ENCODE data around the gene BORA.
"Not testable (repeated sequence)": the region's sequence is repeated elsewhere in the genome, so short reads cannot be mapped to it uniquely, and the experiment has no call there.

The BORA gene

DNA sequence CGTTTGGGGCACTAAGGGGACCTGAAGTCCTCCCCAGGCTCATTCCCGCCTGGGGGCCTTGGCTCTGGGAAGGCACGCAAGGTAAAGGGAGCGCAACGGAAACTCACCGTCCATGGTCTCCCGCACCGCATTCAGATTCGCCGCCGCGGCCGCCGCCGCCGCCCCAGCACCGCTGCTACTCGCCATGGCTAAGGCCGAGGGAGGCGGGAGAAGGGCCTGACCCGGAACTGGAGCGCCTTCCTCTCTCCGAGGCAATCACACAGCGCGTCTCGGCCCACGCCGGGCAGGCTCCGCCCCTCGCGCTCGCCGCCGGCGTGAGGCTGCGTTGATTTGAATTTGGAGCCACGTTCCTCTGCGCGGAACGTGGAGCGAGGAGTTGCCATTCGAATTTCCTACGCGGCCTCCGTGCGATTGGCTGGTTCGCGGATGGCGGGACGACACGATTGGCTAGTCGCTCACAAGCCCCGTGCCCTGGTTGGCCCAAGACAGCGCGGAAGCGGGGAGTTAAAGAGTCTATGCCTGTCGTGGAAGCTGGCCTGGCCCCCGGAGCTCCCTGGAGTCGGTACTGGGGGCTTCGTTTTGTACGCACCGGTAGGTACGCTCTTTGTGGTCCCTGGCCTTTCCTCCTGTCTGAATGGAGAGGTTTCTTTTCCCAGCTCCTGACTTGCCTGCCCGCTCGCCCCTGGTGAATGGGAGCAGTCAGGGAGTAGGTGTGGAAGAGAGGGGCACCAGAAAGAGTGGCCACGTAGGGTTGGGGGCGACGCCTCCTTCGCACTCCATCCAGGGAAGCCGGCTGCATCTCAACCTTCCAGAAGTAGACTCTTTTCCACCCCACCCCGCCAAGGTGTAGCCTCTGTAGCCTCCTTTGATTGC is at the start of gene BORA, which contains the start of gene MZT1:
Gene BORA (plus strand): TSS at position 507 of the 873 bp plus-strand sequence. CDS start 1,018 bp downstream, outside the sequence.
Gene MZT1 (minus strand): TSS at position 213 of the 873 bp plus-strand sequence. CDS start 27 bp downstream, at position 186.
- peak; percentile 98 for DNase-seq

- no peak for DNase-seq
Observed at GRCh38 chr13:72678312-72678711, 49.4 kb upstream of the BORA start.

- no peak for DNase-seq
Observed at GRCh38 chr13:72680353-72680752, 47.4 kb upstream of the BORA start.

- DNase-seq, result no peak
Observed at GRCh38 chr13:72686766-72687165, 41.0 kb upstream of the BORA start.

DNA sequence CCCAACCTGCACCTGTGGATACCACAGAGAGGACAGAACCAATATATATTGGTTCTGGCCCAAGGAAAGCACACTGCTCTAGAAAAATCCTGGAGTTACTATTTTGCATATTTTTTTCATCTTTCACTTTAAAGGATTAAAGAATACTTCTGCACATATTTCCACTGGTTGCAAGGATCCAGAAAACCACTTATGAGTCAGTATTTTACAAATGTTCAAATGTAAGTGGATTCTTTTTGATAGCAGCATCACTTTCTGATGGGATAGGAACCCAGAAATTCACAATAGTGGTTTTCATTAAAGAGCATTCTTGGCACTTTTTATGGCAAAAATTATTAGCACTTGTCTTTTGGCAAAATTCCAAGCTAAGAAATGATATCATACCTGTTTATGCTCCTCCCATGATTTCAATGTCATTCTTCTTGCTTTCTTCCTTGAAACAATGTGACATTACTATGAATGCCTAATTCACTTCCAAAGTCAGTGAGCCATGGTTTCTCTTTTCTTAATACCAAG is 38.5 kb upstream of the BORA start:
- DNase-seq, result no peak

DNA sequence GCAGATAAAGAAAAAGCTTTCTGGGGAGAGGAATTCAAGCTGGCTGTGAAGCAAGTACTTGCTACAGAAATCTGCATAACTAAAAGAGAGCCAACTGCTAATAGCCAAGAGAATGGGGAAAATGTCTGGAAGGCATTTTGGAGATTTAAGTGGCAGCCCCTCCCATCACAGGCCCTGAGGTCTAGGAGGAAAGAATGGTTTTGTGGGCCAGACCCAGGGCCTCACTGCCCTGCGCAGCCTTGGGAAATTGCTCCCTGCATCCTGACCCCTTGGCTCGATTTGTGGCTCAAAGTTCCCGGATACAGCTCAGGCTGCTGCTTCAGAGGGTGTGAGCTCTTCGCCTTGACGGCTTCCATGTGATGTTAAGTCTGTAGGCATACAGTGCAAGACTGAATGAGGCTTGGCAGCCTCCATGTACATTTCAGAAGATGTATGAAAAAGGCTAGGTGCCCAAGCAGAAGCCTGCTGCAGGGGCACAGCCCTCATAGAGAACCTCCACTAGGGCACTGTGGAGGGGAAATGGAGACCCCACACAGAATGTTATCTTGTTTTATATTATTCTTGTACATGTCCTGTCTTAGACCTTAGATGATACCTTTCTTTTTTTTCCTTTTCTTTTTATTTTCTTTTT is 34.7 kb upstream of the BORA start:
- DNase-seq, result no peak

DNA sequence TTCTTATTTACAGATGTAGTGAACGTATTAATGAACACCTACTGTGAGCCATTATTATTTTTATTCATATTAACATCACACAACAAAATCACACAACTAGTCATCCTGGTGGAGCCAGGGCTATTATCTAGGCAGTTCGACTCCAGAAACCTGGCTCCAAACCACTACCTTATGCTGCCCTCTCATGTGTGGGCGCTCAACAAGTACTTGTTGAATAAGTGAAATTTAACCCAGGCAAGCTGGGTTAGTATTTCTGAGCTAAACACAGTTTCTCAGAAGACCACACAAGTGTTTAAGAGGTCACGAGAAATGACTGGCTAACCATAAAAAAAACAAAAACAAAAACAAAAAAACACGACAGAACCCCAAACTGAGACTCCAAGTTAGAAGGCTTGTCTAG is 33.9 kb upstream of the BORA start:
- no peak for DNase-seq

DNA sequence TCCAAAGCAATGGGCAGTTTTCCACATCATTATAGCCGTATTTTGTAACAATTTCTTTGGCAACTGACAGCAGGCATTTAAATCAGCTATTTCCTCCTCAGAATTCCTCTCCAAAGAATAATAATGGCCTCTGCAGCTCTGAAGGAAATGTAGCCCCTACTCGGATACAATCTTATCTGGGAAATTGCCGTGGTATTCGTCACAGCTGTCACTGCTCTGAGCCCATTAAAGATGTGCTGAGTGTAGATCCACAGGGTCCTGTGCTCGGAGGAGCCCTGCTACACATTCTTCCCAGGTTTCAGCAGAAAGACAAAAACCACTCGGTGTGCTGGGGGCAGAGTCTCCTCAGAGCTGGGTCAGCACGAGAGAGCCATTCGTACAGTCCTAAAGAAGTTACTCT is 33.4 kb upstream of the BORA start:
- DNase-seq, result no peak

GRCh38 chr13:72696579-72696978 is 31.1 kb upstream of the BORA start:
- DNase-seq, result no peak

GRCh38 chr13:72698164-72698563 is 29.6 kb upstream of the BORA start:
- no peak for DNase-seq

- no peak for DNase-seq
Observed at GRCh38 chr13:72700509-72700908, 27.2 kb upstream of the BORA start.

GRCh38 chr13:72716776-72717175 is 10.9 kb upstream of the BORA start:
- DNase-seq, result no peak

GRCh38 chr13:72726185-72726584 is 1.5 kb upstream of the BORA start:
- DNase-seq, result not testable (repeated sequence)

- no peak for DNase-seq
Observed at GRCh38 chr13:72726726-72727416, 852 bp upstream of the BORA start.

DNA sequence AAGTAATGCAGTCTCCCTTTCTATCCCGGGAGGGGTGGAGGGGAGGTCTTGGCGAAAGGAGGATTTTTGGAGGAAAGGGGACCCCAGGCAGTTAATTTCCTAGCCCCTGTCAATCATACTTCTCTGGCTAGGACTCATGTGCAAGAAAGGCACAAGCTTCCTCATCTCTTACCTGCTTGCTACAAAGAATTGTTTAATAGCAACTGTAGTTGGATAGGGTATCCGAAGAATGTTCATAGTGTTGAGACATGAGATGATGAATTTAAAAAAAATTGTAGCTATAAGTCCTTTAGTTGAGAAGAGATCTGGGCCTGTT is 525 bp downstream of the BORA start:
- DNase-seq, result no peak

DNA sequence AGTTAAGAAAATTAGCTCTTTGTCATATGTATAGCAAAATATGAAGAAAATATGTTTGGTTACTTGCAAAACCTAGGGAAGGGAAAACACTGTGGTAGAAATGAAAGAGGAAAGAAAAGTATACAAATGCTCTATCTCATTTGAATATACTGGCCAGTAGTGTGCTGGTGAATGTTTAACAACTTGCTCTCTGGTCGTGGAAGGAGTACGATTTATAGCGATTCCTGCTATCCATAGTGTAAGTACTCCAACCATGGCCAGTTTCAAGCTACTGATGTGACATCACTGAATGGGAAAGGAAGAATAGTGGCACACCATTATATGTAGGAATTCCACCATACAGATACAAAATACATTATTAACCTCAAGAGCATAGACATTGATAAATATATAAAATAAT is 9.3 kb downstream of the BORA start:
- DNase-seq, result no peak

- no peak for DNase-seq
Observed at GRCh38 chr13:72740015-72740414, 12.3 kb downstream of the BORA start.

DNA sequence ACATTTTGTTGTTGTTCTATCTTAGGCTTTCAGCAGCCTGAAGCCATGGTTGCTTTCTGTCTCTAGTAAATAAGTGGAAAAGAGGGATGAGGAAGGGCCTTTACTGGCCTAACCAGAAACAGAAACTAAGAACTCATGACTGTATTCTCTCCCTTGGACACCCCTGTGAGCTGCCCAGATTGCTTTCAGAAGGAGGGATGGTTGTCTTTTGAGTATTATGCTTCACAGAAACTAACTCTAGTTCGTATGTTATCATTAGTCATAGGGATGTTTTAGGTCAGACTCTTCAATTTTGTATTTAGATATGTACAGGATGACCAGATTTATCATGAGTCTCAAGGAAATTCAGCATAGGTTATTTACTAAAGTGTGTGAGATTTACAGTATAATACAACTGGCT is 17.5 kb downstream of the BORA start:
- DNase-seq, result no peak

- no peak for DNase-seq
Observed at GRCh38 chr13:72751220-72751619, 23.5 kb downstream of the BORA start.

GRCh38 chr13:72754111-72754510 is 26.4 kb downstream of the BORA start:
- DNase-seq, result no peak

DNA sequence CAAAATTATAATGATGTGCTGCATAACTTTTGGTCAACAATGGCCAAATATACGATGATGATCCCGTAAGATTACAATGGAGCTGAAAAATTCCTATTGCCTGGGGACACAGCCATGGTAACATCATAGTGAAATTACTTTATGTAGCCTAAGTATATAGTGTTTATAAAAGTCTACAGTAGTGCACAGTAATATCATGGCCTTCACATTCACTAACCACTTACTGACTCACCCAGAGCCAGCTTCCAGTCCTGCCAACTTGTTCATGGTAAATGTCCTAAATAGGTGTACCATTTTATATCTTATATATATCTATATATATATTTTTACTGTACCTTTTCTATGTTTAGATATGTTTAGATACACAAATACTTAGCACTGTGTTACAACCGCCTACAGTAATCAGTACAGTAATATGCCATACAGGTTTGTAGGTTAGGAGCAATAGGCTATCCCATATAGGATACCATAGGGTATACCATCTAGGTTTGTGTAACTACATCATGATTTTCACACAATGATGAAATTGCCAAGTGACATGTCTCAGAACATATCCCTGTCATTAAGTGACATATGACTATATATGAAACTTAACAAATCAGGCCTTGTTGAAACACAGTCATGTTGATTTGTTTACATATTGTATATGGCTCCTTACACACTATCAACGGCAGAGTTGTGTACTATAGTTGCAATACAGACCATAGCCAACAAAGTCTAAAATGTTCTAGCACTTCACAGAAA is 30.2 kb downstream of the BORA start:
- DNase-seq, result no peak

- DNase-seq, result no peak
Observed at GRCh38 chr13:72760189-72760588, 32.5 kb downstream of the BORA start.

- no peak for DNase-seq
Observed at GRCh38 chr13:72763411-72763810, 35.7 kb downstream of the BORA start.
